LoVo (cell line): ENCODE results near the gene ANKMY2.
"Not testable (repeated sequence)": the region's sequence is repeated elsewhere in the genome, so short reads cannot be mapped to it uniquely, and the experiment has no call there.

Experiments used
- DNase-seq: peaks from one replicate; pipeline ENCODE4 v3.0.0-alpha.2; 2016; ENCODE audit warnings: low spot score

Gene ANKMY2

GRCh38 chr7:16626388-16626787 is 19.2 kb downstream of the ANKMY2 start:
- no peak for DNase-seq

GRCh38 chr7:16619979-16620408 is 25.6 kb downstream of the ANKMY2 start:
- DNase-seq, result no peak

- no peak for DNase-seq
These were observed 29.0 kb downstream of the ANKMY2 start for GRCh38 chr7:16616542-16616941.

GRCh38 chr7:16616122-16616521 is 29.4 kb downstream of the ANKMY2 start:
- DNase-seq, result no peak

- DNase-seq, result no peak
These were observed 30.3 kb downstream of the ANKMY2 start for GRCh38 chr7:16615228-16615627.

- no peak for DNase-seq
These were observed 33.8 kb downstream of the ANKMY2 start for GRCh38 chr7:16611711-16612110.

GRCh38 chr7:16609842-16610450 is 35.6 kb downstream of the ANKMY2 start:
- DNase-seq, result peak; percentile 83

- DNase-seq, result no peak
These were observed 38.9 kb downstream of the ANKMY2 start for GRCh38 chr7:16606704-16607103.

- no peak for DNase-seq
These were observed 41.5 kb downstream of the ANKMY2 start for GRCh38 chr7:16604054-16604453.

- no peak for DNase-seq
These were observed 41.9 kb downstream of the ANKMY2 start for GRCh38 chr7:16603633-16604032.

- no peak for DNase-seq
These were observed 45.7 kb downstream of the ANKMY2 start for GRCh38 chr7:16599860-16600259.

GRCh38 chr7:16598015-16598414 is 47.5 kb downstream of the ANKMY2 start:
- no peak for DNase-seq

GRCh38 chr7:16595596-16595995 is 50.0 kb downstream of the ANKMY2 start:
- DNase-seq, result not testable (repeated sequence)

GRCh38 chr7:16594676-16595075 is 50.9 kb downstream of the ANKMY2 start:
- DNase-seq, result no peak

- no peak for DNase-seq
These were observed 51.5 kb downstream of the ANKMY2 start for GRCh38 chr7:16594061-16594460.

- no peak for DNase-seq
These were observed 53.2 kb downstream of the ANKMY2 start for GRCh38 chr7:16592395-16592794.

GRCh38 chr7:16590424-16590823 is 55.1 kb downstream of the ANKMY2 start:
- DNase-seq, result no peak

GRCh38 chr7:16589881-16590280 is 55.7 kb downstream of the ANKMY2 start:
- no peak for DNase-seq

- no peak for DNase-seq
These were observed 57.8 kb downstream of the ANKMY2 start for GRCh38 chr7:16587790-16588189.

GRCh38 chr7:16587129-16587528 is 58.4 kb downstream of the ANKMY2 start:
- DNase-seq, result no peak

GRCh38 chr7:16586081-16586874 is 59.3 kb downstream of the ANKMY2 start:
- no peak for DNase-seq

GRCh38 chr7:16585540-16585939 is 60.0 kb downstream of the ANKMY2 start:
- DNase-seq, result no peak

- DNase-seq, result no peak
These were observed 61.7 kb downstream of the ANKMY2 start for GRCh38 chr7:16583834-16584233.

- no peak for DNase-seq
These were observed 64.3 kb downstream of the ANKMY2 start for GRCh38 chr7:16581286-16581685.
